Astrocyte (in vitro differentiated cells and primary cell): ENCODE data around the gene LRWD1. TPM values are rescaled to one million over a fixed set of nuclear protein-coding genes. Genes with fewer than 3 reads are reported as not detected.

ENCODE experiments used
- DNase-seq: peaks from one replicate; pipeline ENCODE4 v3.0.0-alpha.2; 2010; ENCODE audit warnings: low read depth
- FAIRE-seq: peaks from 2 replicates; lab custom pipeline; 2011; peaks lifted over from hg19 to GRCh38; lab: Jason Lieb, UNC
- H2AFZ ChIP-seq: 2 replicates; pipeline ENCODE4 v1.6.0; 2012; ENCODE audit warnings: low read depth, low read length, inconsistent platforms
- H3K27ac ChIP-seq: 2 replicates; pipeline ENCODE4 v1.5.1; 2011; ENCODE audit warnings: low read depth, low read length, inconsistent platforms
- H3K27me3 ChIP-seq: 2 replicates; pipeline ENCODE4 v1.6.0; 2011; ENCODE audit warnings: low read length, inconsistent platforms; ENCODE audit not compliant: insufficient read depth
- H3K36me3 ChIP-seq: 2 replicates; pipeline ENCODE4 v1.5.1; 2011; ENCODE audit warnings: low read length, inconsistent platforms; ENCODE audit not compliant: insufficient read depth
- H3K4me1 ChIP-seq: 2 replicates; pipeline ENCODE4 v1.5.1; 2011; ENCODE audit warnings: low read length, inconsistent platforms; ENCODE audit not compliant: insufficient read depth
- H3K4me2 ChIP-seq: 2 replicates; pipeline ENCODE4 v1.6.0; 2012; ENCODE audit warnings: low read length, inconsistent platforms
- H3K4me3 ChIP-seq: 2 replicates; pipeline ENCODE4 v1.5.1; 2011; ENCODE audit warnings: low read depth, mild to moderate bottlenecking, low read length, inconsistent platforms; ENCODE audit not compliant: insufficient read depth
- H3K79me2 ChIP-seq: 2 replicates; pipeline ENCODE4 v1.6.0; 2012; ENCODE audit warnings: mild to moderate bottlenecking, low read length, inconsistent platforms; ENCODE audit not compliant: insufficient read depth
- H3K9ac ChIP-seq: 2 replicates; pipeline ENCODE4 v1.6.0; 2012; ENCODE audit warnings: mild to moderate bottlenecking, low read length, inconsistent platforms
- H3K9me3 ChIP-seq: 2 replicates; pipeline ENCODE4 v1.5.1; 2012; ENCODE audit warnings: low read depth, mild to moderate bottlenecking, low read length, inconsistent platforms; ENCODE audit not compliant: insufficient read depth
- H4K20me1 ChIP-seq: 2 replicates; pipeline ENCODE4 v1.6.0; 2012; ENCODE audit warnings: low read length, inconsistent platforms; ENCODE audit not compliant: insufficient read depth
- H3K27ac Mint-ChIP-seq: one replicate; pipeline ENCODE4 v1.8.0; 2021; ENCODE audit warnings: mild to moderate bottlenecking, mixed read lengths; ENCODE audit not compliant: unreplicated experiment
- H3K27me3 Mint-ChIP-seq: one replicate; pipeline ENCODE4 v1.8.0; 2021; ENCODE audit warnings: low read depth, mixed read lengths; ENCODE audit not compliant: unreplicated experiment
- H3K36me3 Mint-ChIP-seq: one replicate; pipeline ENCODE4 v1.8.0; 2021; ENCODE audit warnings: low read depth, mixed read lengths; ENCODE audit not compliant: unreplicated experiment
- H3K4me1 Mint-ChIP-seq: one replicate; pipeline ENCODE4 v1.8.0; 2021; ENCODE audit warnings: low read depth, mixed read lengths; ENCODE audit not compliant: unreplicated experiment
- H3K4me3 Mint-ChIP-seq: one replicate; pipeline ENCODE4 v1.8.0; 2021; ENCODE audit warnings: mild to moderate bottlenecking, moderate library complexity, mixed read lengths; ENCODE audit not compliant: unreplicated experiment
- H3K9me3 Mint-ChIP-seq: one replicate; pipeline ENCODE4 v1.8.0; 2021; ENCODE audit warnings: mild to moderate bottlenecking, mixed read lengths; ENCODE audit not compliant: unreplicated experiment
- CTCF ChIP-seq: IDR thresholded peaks from 2 replicates; pipeline ENCODE4 v1.5.1; 2011; ENCODE audit warnings: low read depth, mild to moderate bottlenecking, inconsistent platforms, low read length, moderate library complexity; ENCODE audit not compliant: insufficient read depth
- EZH2 ChIP-seq: IDR thresholded peaks from 2 replicates; pipeline ENCODE4 v1.6.1; 2012; ENCODE audit warnings: mild to moderate bottlenecking, low read length, inconsistent platforms; ENCODE audit not compliant: insufficient read depth
- total RNA-seq: library from RNA; stranded (reverse); gene quantifications from 2 replicates; pipeline ENCODE4 v1.2.1, GENCODE V29; 2021

Gene LRWD1
- total RNA-seq, 1 donor from 2014 or later, result 26.2 TPM

DNA sequence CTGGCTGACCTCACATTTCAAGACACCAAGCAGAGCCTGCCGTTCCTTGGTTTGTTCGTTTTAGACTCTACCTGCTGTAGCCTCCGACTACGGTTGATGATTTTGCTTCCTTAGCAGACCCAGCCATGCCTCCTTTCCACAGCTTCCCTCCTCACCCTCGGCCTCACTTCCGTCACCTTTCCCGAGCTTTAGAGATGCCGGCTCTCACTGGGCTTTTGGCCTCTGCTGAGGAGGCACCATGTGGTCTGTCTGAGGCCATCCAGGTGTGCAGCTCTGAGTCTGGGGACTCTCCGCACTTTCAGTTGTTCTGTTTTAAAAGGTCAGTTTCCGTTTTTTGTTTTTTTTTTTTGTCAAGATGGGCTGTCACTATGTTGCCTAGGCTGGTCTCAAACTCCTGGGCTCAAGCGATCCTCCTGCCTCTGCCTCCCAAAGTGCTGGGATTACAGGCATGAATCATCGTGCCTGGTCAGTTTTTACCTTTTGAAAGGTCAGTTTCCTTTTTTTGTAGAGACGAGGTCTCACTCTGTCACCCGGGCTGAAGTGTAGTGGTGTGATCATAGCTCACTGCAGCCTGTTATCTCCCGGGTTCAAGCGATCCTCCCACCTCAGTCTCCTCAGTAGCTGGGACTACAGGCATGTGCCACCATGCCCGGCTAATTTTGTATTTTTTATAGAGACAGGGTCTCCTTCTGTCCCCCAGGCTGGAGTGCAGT, 19.7 kb upstream of the LRWD1 start:
- H3K4me3 ChIP-seq, result no peak overlapping the region
- H3K9me3 ChIP-seq, result no peaks in the 10 kb centered on the region
- DNase-seq (no peak), FAIRE-seq (no peak)
- H3K4me1 ChIP-seq, result peaks cover 19% of the 10 kb centered on the region
- TF ChIP-seq EZH2 (no peak), CTCF (no peak)
- no peak overlapping the region for H3K27ac Mint-ChIP-seq
- no peak overlapping the region for H3K4me3 Mint-ChIP-seq
- no peaks in the 10 kb centered on the region for H3K36me3 ChIP-seq
- no peak overlapping the region for H3K9ac ChIP-seq
- H3K36me3 Mint-ChIP-seq, result peaks cover 11% of the 10 kb centered on the region
- no peak overlapping the region for H3K4me2 ChIP-seq
- H3K79me2 ChIP-seq, result no peaks in the 10 kb centered on the region
- H3K27me3 ChIP-seq, result no peaks in the 10 kb centered on the region
- H2AFZ ChIP-seq, result no peak overlapping the region
- H3K27ac ChIP-seq, result no peak overlapping the region
- H3K4me1 Mint-ChIP-seq, result peaks cover 2% of the 10 kb centered on the region
- H4K20me1 ChIP-seq, result peaks cover 9% of the 10 kb centered on the region
- H3K9me3 Mint-ChIP-seq, result no peaks in the 10 kb centered on the region
- no peaks in the 10 kb centered on the region for H3K27me3 Mint-ChIP-seq

- TF ChIP-seq CTCF (no peak), EZH2 (no peak)
- Histone ChIP-seq H3K27ac (no peak overlapping the region), H3K27me3 (no peaks in the 10 kb centered on the region), H3K4me1 (peaks cover 14% of the 10 kb centered on the region), H3K9me3 (no peaks in the 10 kb centered on the region), H3K79me2 (no peaks in the 10 kb centered on the region), H2AFZ (no peak overlapping the region), H3K9ac (no peak overlapping the region), H3K4me3 (no peak overlapping the region), H3K4me2 (no peak overlapping the region), H4K20me1 (peaks cover 5% of the 10 kb centered on the region), H3K36me3 (no peaks in the 10 kb centered on the region)
- Mint-ChIP-seq H3K4me3 (no peak overlapping the region), H3K4me1 (no peaks in the 10 kb centered on the region), H3K27me3 (no peaks in the 10 kb centered on the region), H3K9me3 (no peaks in the 10 kb centered on the region), H3K36me3 (peaks cover 11% of the 10 kb centered on the region), H3K27ac (no peak overlapping the region)
- FAIRE-seq (no peak), DNase-seq (no peak)
Measured at GRCh38 chr7:102445674-102446071, 19.1 kb upstream of the LRWD1 start.

DNA sequence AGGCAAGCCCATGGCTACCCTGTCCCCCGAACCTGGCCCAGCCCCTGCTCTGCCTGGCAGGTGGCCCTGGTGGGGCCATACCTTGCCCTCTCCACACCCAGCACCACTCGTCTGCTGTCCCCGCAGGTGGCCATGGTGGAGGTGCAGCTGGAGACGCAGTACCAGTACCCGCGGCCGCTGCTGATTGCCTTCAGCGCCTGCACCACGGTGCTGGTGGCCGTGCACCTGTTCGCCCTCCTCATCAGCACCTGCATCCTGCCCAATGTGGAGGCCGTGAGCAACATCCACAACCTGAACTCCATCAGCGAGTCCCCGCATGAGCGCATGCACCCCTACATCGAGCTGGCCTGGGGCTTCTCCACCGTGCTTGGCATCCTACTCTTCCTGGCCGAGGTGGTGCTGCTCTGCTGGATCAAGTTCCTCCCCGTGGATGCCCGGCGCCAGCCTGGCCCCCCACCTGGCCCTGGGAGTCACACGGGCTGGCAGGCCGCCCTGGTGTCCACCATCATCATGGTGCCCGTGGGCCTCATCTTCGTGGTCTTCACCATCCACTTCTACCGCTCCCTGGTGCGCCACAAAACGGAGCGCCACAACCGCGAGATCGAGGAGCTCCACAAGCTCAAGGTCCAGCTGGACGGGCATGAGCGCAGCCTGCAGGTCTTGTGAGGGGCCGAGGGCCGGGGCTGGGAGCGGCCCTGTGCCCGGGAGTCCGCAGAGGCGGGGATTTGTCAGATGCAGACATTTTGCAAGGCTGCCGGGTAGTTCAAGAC, 18.2 kb upstream of the LRWD1 start:
- no peak overlapping the region for H3K4me2 ChIP-seq
- TF ChIP-seq EZH2 (no peak), CTCF (no peak)
- Mint-ChIP-seq H3K27me3 (no peaks in the 10 kb centered on the region), H3K9me3 (no peaks in the 10 kb centered on the region), H3K4me3 (no peak overlapping the region), H3K36me3 (peaks cover 11% of the 10 kb centered on the region), H3K27ac (no peak overlapping the region), H3K4me1 (no peaks in the 10 kb centered on the region)
- H4K20me1 ChIP-seq, result peaks cover 5% of the 10 kb centered on the region
- no peak overlapping the region for H3K27ac ChIP-seq
- H3K4me3 ChIP-seq, result no peak overlapping the region
- H3K36me3 ChIP-seq, result no peaks in the 10 kb centered on the region
- H3K79me2 ChIP-seq, result no peaks in the 10 kb centered on the region
- peaks cover 16% of the 10 kb centered on the region for H3K4me1 ChIP-seq
- no peak for DNase-seq
- no peak for FAIRE-seq
- no peaks in the 10 kb centered on the region for H3K9me3 ChIP-seq
- no peaks in the 10 kb centered on the region for H3K27me3 ChIP-seq
- H2AFZ ChIP-seq, result no peak overlapping the region
- no peak overlapping the region for H3K9ac ChIP-seq
